LNCAP (cell line): Measurements from ENCODE around the gene LTC4S.

Source experiments
- TF ChIP-seq, protein P1 (sequence below): fragments of 450-650 bp; IDR thresholded peaks from 2 replicates; pipeline ENCODE4 v1.5.1; 2017; ENCODE audit warnings: mild to moderate bottlenecking

LTC4S gene

DNA sequence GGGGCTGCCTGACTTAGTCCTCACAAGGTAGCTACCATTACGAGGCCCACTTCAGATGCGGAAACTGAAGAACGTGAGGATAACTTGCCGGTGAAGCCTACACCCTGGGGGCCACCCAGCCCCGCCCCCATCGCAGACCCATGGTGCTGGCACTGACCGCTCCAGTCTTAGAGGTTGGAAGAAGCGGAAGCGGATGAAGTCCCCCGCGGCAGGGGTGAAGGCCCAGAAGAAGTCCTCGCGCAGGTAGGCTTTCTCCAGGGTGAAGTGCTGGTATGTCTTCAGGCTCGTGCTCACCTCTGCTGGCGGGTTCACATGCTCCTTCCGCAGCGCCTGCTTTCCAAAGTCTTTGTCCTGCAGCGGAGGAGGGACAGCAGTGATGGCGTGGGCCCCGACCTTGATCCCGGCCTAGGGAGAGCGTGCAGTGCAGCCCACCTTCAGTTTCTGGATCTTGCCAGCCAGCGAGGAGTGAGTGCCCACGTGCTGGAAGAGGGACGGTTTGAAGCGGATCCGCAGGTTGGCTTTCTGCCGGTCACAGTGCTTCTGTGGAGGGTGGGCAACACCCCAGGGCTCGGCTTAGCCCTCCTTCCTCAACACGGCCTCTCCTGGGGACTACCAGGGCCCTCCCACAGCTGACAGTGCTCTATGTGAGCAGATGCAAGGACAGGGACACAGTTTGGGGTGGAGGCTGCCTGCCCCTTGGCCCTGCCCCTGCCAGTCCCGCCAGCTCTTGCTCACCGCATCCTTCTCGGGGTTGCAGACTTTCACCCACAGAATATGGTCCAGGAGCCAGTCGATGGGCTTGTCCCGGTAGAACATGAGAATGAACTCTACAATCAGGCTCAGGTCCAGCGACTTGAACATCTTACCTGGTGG lies 5.2 kb downstream of the LTC4S start:
- TF ChIP-seq, protein P1, sequence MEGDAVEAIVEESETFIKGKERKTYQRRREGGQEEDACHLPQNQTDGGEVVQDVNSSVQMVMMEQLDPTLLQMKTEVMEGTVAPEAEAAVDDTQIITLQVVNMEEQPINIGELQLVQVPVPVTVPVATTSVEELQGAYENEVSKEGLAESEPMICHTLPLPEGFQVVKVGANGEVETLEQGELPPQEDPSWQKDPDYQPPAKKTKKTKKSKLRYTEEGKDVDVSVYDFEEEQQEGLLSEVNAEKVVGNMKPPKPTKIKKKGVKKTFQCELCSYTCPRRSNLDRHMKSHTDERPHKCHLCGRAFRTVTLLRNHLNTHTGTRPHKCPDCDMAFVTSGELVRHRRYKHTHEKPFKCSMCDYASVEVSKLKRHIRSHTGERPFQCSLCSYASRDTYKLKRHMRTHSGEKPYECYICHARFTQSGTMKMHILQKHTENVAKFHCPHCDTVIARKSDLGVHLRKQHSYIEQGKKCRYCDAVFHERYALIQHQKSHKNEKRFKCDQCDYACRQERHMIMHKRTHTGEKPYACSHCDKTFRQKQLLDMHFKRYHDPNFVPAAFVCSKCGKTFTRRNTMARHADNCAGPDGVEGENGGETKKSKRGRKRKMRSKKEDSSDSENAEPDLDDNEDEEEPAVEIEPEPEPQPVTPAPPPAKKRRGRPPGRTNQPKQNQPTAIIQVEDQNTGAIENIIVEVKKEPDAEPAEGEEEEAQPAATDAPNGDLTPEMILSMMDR: no peak

DNA sequence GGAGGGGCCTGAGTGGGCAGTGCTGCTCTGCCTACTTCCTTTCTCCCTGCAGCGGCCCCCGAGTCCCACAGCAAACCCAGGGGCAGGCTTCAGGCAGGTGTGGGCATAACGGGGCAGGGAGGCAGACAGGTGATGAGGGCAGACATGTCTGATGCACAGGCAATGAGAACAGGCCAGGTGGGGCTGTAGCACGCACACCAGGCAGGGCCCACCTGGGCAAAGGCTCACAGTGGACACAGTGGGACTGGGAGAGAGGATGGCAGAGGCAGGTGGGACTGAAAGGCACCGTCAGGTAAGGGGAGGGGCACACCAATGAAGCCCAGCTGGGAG lies 5.8 kb downstream of the LTC4S start:
- TF ChIP-seq, protein P1: no peak

GRCh38 chr5:179800071-179800695 lies 6.4 kb downstream of the LTC4S start:
- TF ChIP-seq, protein P1: no peak

- TF ChIP-seq, protein P1: no peak
Measured at GRCh38 chr5:179800696-179801201, 7.0 kb downstream of the LTC4S start.

GRCh38 chr5:179801304-179802206 lies 7.8 kb downstream of the LTC4S start:
- TF ChIP-seq, protein P1: peak; percentile 18; the same call in 1 of the 2 replicates

- TF ChIP-seq, protein P1: no peak
Measured at GRCh38 chr5:179802207-179802883, 8.6 kb downstream of the LTC4S start.
